ENCODE data around the gene MGAT1. TPM values are rescaled to one million over a fixed set of nuclear protein-coding genes. Genes with fewer than 3 reads are reported as not detected.

The MGAT1 gene
- total RNA-seq, 1 experiment from 2014 or later = 53.0 TPM

DNA sequence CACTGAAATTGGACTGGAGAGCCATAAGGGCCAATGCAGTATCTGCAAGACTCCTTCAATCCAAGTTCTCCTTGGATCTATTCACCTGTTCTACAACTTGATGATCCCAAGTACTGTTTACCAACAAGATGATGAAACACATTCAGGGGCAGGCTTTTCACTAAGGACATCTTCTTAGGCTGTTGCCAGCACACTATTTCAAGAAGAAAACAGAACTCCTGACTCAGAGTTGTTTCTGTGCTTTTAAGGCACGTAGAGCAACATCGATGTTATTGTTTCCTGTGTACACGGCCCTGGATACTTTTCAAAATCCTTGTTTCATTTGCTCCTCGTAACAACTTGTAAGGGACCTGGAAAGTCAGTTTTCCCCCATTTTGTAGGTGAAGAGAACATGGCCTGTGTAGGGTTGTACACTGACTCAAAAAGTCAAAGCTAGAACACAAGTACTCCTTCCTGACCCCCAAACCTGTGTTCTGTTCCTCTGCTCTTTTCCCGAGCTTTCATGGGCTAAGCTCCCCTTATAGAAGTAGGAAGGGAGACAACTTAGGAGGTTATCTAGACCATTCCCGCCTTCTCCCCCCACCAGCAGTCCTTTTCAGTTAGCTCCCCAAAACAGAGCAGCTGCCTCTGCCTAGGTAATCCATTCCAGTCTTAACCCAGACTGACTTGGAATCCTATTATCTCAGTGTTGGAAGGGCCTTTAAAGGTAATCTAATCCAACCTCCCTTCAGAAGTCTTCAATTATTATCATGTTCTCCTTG is 5.2 kb upstream of the MGAT1 start:
- no peak overlapping the region for H3K27ac ChIP-seq (ENCODE audit: low read depth, low read length)
- H3K4me3 ChIP-seq (replicated peaks in 1 of 2; ENCODE audit: low read depth in 1 of 2, low read length in 2 of 2) = peak overlapping the region in 1 of 2 experiments; percentile 74; a peak in 1 of 4 replicates
- intact Hi-C loops (cut with micrococcal nuclease) = no loop called here
- no peak for DNase-seq (ENCODE audit: low read depth, low spot score)
- no peak overlapping the region for H3K9ac ChIP-seq (ENCODE audit: low read length)
- H4K20me1 ChIP-seq (ENCODE audit: insufficient read depth) = no peaks in the 10 kb centered on the region
- TF ChIP-seq EGR1 (IDR thresholded peaks at IDR 0.05; ENCODE audit: low read depth) (no peak), EZH2phosphoT487 (IDR thresholded peaks at IDR 0.05; ENCODE audit: borderline replicate concordance) (no peak), TCF7L2 (IDR thresholded peaks at IDR 0.05; ENCODE audit: borderline replicate concordance, extremely low read depth, insufficient read depth, insufficient read length) (no peak), JUND (IDR thresholded peaks at IDR 0.05) (no peak), SP1 (IDR thresholded peaks at IDR 0.05; ENCODE audit: low read depth) (no peak), POLR2A (IDR thresholded peaks at IDR 0.05; ENCODE audit: borderline replicate concordance, extremely low read depth, insufficient read depth, insufficient read length) (no peak), SRF (IDR thresholded peaks at IDR 0.05; ENCODE audit: low read depth) (no peak), CBX3 (IDR thresholded peaks at IDR 0.05; ENCODE audit: low read depth) (no peak)
- TF ChIP-seq, protein P1, sequence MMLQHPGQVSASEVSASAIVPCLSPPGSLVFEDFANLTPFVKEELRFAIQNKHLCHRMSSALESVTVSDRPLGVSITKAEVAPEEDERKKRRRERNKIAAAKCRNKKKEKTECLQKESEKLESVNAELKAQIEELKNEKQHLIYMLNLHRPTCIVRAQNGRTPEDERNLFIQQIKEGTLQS (IDR thresholded peaks at IDR 0.05) = no peak
- TF ChIP-seq, protein P2, sequence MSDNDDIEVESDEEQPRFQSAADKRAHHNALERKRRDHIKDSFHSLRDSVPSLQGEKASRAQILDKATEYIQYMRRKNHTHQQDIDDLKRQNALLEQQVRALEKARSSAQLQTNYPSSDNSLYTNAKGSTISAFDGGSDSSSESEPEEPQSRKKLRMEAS (IDR thresholded peaks at IDR 0.05) = no peak
- POLR2A ChIA-PET = no interaction called here
- peaks cover 0 to 5% of the 10 kb centered on the region in 2 experiments; a peak in 1 of 4 replicates for H3K36me3 ChIP-seq (ENCODE audit: control insufficient read depth in 1 of 2, insufficient read depth in 2 of 2, low read length in 2 of 2)
- RAD21 ChIA-PET (ENCODE audit: low non-redundant PET in 1 of 2, low total read pairs in 2 of 2, uncharacterized antibody in 2 of 2, unreplicated experiment in 2 of 2) = no interaction called here
- no TSS peak for BruUV-seq (replicated peaks)
- ATAC-seq = no peak
- H2AFZ ChIP-seq (ENCODE audit: low read depth, low read length, poor library complexity, severe bottlenecking) = no peak overlapping the region
- peak overlapping the region; percentile 98 for H3K4me2 ChIP-seq (ENCODE audit: low read length)
- H3K9me2 ChIP-seq (ENCODE audit: insufficient read depth) = no peaks in the 10 kb centered on the region
- H3K4me1 ChIP-seq (ENCODE audit: control insufficient read depth in 1 of 2, insufficient read depth in 2 of 2, low read length in 2 of 2) = peaks cover 20 to 38% of the 10 kb centered on the region in 2 experiments
- H3K27me3 ChIP-seq (ENCODE audit: insufficient read depth, low read length) = no peaks in the 10 kb centered on the region
- CTCF ChIA-PET = no interaction called here
- no peaks in the 10 kb centered on the region for H3K9me3 ChIP-seq (ENCODE audit: control insufficient read depth in 1 of 2, insufficient read depth in 1 of 2, low read depth in 1 of 2, low read length in 2 of 2)
- H3K79me2 ChIP-seq (ENCODE audit: insufficient read depth, low read length) = peaks cover 21% of the 10 kb centered on the region

DNA sequence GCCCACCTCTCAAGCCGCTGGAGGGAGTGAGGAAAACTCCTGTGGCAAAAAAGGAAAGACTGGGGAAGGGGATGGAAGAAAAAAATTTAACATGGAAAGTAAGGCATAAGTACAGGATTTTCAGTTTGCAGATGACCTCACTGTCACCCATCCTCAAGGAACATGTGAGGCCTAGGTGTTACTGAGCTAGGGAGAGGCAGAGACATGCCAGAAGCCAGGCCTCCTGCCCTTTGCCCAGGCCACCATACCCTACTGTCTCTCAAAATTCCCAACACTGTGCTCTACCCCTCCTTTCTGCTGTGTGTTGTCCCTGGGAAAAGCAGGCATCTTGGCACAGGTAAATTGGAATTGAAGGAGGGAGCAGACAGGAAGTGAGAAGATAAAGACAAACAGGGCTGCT is 4.4 kb upstream of the MGAT1 start:
- CTCF ChIA-PET = no interaction called here
- Histone ChIP-seq H3K27me3 (ENCODE audit: insufficient read depth, low read length) (no peaks in the 10 kb centered on the region), H3K4me1 (ENCODE audit: control insufficient read depth in 1 of 2, insufficient read depth in 2 of 2, low read length in 2 of 2) (peaks cover 20 to 39% of the 10 kb centered on the region in 2 experiments), H4K20me1 (ENCODE audit: insufficient read depth) (no peaks in the 10 kb centered on the region), H3K36me3 (ENCODE audit: control insufficient read depth in 1 of 2, insufficient read depth in 2 of 2, low read length in 2 of 2) (peaks cover 0 to 5% of the 10 kb centered on the region in 2 experiments; a peak in 1 of 4 replicates), H3K9ac (ENCODE audit: low read length) (no peak overlapping the region), H3K4me2 (ENCODE audit: low read length) (no peak overlapping the region), H3K79me2 (ENCODE audit: insufficient read depth, low read length) (peaks cover 26% of the 10 kb centered on the region), H3K9me3 (ENCODE audit: control insufficient read depth in 1 of 2, insufficient read depth in 1 of 2, low read depth in 1 of 2, low read length in 2 of 2) (no peaks in the 10 kb centered on the region), H3K4me3 (replicated peaks in 1 of 2; ENCODE audit: low read depth in 1 of 2, low read length in 2 of 2) (no peak overlapping the region), H3K27ac (ENCODE audit: low read depth, low read length) (no peak overlapping the region), H3K9me2 (ENCODE audit: insufficient read depth) (no peaks in the 10 kb centered on the region), H2AFZ (ENCODE audit: low read depth, low read length, poor library complexity, severe bottlenecking) (no peak overlapping the region)
- POLR2A ChIA-PET = no interaction called here
- intact Hi-C loops (cut with micrococcal nuclease) = no loop called here
- ATAC-seq = no peak
- RAD21 ChIA-PET (ENCODE audit: low non-redundant PET in 1 of 2, low total read pairs in 2 of 2, uncharacterized antibody in 2 of 2, unreplicated experiment in 2 of 2) = no interaction called here
- no TSS peak for BruUV-seq (replicated peaks)
- no peak for DNase-seq (ENCODE audit: low read depth, low spot score)
- TF ChIP-seq SRF (IDR thresholded peaks at IDR 0.05; ENCODE audit: low read depth) (no peak), POLR2AphosphoS5 (IDR thresholded peaks at IDR 0.05; ENCODE audit: low read depth, low read length) (no peak), SP1 (IDR thresholded peaks at IDR 0.05; ENCODE audit: low read depth) (no peak), EZH2 (IDR thresholded peaks at IDR 0.05) (no peak), RAD21 (IDR thresholded peaks at IDR 0.05; ENCODE audit: low read depth) (no peak), ZFX (IDR thresholded peaks at IDR 0.05) (no peak), YY1 (IDR thresholded peaks at IDR 0.05; ENCODE audit: extremely low read depth, insufficient replicate concordance, low read depth, low read length) (no peak), TCF7L2 (IDR thresholded peaks at IDR 0.05; ENCODE audit: borderline replicate concordance, extremely low read depth, insufficient read depth, insufficient read length) (no peak), CEBPB (IDR thresholded peaks at IDR 0.05; ENCODE audit: low read depth) (no peak)
- TF ChIP-seq, protein P3, sequence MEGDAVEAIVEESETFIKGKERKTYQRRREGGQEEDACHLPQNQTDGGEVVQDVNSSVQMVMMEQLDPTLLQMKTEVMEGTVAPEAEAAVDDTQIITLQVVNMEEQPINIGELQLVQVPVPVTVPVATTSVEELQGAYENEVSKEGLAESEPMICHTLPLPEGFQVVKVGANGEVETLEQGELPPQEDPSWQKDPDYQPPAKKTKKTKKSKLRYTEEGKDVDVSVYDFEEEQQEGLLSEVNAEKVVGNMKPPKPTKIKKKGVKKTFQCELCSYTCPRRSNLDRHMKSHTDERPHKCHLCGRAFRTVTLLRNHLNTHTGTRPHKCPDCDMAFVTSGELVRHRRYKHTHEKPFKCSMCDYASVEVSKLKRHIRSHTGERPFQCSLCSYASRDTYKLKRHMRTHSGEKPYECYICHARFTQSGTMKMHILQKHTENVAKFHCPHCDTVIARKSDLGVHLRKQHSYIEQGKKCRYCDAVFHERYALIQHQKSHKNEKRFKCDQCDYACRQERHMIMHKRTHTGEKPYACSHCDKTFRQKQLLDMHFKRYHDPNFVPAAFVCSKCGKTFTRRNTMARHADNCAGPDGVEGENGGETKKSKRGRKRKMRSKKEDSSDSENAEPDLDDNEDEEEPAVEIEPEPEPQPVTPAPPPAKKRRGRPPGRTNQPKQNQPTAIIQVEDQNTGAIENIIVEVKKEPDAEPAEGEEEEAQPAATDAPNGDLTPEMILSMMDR (IDR thresholded peaks at IDR 0.05 in 2 of 3, conservative IDR thresholded peaks at IDR 0.05 in 1 of 3; ENCODE audit: borderline replicate concordance in 1 of 3, insufficient read depth in 1 of 3, low read depth in 2 of 3, low read length in 2 of 3) = no peak
